Stimulated activated CD8-positive, alpha-beta memory T cell treated with anti-CD3 and anti-CD28 coated beads, Interleukin-12 subunit alpha, Interleukin-12 subunit beta, amount 100 ng/mL, for 1 hour (primary cell): ENCODE results near the gene KIF6.

ENCODE experiments used
- DNase-seq: peaks from one replicate; pipeline ENCODE4 v3.0.0-alpha.2; 2020; ENCODE audit warnings: low read depth

The KIF6 gene

GRCh38 chr6:39343396-39343870 is 381.8 kb downstream of the KIF6 start:
- DNase-seq = no peak

DNA sequence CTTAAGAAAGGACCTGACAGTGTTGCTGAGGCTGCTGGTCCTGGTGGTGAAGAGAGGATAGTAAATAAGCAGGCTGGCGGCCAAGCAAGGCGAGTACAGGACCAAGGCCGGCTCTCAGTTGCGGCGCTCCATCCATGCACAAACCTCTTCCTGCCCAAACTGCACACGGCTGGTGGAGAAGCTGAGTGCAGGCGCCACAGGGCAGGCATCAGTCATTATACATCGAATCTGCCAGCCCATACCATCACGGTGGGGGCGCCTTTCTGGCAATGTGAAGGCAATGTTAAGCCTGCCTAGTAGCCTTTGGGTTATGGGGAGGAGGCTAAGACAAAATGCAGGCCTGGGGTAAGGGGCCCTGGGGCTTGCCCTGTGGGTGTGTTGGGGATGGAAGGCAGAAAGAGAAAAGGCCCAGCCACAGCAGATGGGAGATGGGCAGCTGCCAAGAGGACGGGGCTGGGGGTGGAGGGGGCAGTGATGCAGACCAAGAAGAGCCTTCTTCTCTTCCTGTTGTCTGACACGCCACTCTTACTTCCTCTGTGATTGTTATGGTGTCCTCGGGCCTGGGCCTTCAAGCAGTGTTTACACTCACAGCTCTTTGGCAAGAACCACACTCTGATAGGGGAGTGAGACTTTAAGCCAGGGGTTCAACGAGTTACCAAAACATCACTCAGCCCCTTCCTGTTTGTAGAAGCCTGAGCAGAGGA is 382.4 kb downstream of the KIF6 start:
- no peak for DNase-seq

- no peak for DNase-seq
Measured at GRCh38 chr6:39341937-39342336, 383.3 kb downstream of the KIF6 start.

GRCh38 chr6:39341352-39341751 is 383.9 kb downstream of the KIF6 start:
- DNase-seq = no peak

GRCh38 chr6:39339868-39340550 is 385.2 kb downstream of the KIF6 start:
- DNase-seq = no peak

DNA sequence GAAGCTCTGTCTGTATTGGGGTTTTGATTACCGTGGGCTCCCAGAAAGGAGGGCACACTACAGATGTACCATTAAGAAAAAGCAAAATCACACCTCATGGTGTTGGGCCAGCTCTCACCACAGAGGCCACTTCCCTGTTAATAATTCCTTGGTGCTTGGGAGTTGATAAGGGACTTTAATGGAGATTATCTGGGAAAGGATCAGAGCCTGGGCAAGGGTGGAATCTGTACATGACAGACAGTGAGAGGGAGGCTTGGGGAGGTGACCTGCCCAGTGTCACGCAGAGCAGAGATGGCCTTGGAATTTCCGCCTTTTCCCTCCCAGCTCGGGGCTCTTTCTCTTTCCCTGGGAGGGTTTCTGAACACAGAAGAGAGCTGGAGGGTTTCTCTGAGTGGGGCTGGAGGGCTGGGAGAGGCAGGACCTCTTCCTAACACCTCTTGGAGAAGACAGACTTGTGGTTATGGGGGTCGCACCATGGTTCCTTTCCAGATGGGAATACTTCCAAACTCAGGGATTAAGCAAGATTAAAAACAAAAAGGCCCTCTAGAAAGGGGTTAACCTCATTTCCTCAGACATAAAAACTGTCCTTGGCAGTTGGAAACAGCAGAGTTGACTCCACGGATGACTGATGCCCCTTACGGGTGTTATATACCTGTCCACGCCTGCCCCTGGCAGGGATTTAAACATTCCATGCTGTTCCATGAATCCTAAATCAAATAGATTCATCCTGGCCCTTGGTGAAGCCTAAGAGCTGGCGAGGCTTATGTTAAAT is 385.9 kb downstream of the KIF6 start:
- DNase-seq = no peak

DNA sequence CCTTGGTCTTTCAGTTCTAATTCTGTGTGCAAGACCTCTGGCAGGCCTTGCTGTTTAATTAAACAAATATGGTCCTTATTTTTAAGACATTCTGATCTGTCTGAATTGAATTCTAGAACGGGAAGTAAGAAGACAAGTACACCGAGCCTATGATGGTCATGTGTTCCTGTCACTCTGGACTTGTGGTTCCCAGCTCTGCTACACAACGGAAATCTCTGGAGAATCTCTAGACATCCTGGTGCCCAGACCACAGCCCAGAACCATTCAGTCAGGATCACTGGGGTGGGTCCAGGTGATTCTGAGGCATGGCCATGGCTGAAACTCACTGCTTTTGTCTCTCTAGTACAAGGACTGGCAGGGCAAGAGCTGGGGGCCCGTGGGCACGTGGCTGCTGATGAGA is 386.8 kb downstream of the KIF6 start:
- no peak for DNase-seq

DNA sequence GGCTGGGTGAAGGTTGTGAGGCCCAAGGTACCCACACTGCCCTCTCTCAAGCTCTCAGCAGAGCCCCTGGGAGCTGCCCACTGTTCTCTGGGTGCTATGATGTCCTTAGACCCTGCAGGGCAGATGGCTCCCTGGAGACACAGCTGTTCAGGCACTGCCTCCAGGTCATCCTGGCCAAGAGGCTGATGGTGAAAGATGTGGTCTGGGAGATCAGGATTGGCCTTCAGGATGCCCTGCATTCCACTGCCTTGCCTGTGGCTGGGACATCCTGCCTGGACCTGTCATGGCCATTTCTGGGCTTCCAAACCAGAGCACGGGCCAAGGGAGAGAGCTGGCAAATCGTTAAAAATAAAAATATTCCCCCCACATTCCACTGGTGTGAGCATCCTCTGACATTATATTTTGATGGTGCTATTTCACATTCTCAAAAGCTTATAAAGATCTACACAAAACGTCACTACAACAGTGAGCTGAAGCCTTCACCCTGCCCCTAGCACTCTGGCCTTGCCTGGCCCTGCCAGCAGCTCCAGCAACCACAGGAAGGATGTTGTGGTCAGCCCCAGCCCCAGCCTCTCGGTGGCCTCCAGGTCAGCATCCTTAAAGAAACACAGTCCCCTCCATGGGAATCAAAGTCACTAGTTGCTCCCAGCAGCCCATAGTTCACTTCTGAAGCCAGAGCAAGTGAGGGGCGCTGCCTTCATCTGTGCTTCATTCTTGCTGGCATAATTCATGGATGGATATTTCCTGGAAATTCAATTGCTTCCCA is 389.2 kb downstream of the KIF6 start:
- no peak for DNase-seq

DNA sequence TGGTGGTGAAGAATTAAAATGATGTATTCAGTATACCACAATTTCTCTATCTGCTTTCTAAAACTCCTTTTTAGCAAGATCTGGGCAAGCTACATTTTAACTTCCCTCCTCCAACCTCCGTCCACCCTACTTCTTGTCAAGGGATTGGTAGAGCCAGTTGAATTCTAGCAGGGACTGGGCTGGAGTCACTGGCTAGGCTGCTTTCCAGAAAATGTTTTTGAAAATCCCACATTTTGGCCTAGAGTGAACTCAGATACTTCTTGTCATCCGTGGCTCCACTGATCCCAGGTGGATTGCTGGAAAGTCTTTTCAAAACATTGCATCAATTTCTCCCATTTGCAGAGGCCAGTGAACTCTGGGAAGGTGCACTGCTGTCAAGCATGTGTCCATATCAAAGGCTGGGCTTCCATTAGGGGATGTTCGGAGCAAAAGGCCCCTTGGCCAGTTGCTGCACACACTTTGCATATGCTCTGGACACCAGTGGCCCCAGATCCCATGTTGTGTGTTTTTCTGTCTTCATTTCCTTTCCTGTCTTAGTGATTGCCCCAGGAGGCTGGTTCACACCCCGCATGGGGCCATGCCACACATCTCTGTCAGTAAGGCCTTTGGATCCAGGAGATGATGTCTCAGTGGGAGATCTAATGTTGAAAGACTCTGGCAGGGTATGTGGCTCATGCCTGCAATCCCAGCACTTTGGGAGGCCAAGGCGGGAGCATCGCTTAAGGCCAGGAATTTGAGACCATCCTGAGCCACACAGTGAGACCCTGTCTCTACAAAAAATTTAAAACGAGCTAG is 391.4 kb downstream of the KIF6 start:
- no peak for DNase-seq

- no peak for DNase-seq
Measured at GRCh38 chr6:39330476-39330875, 394.7 kb downstream of the KIF6 start.

- DNase-seq = no peak
Measured at GRCh38 chr6:39330057-39330456, 395.2 kb downstream of the KIF6 start.

- DNase-seq = no peak
Measured at GRCh38 chr6:39328066-39328465, 397.1 kb downstream of the KIF6 start.

GRCh38 chr6:39327507-39327906 is 397.7 kb downstream of the KIF6 start:
- no peak for DNase-seq

GRCh38 chr6:39322306-39322850 is 402.8 kb downstream of the KIF6 start, which contains the start of gene KCNK16:
Gene KCNK16 (minus strand): TSS chr6:39322702. CDS start chr6:39322540, 162 bp downstream.
- DNase-seq = no peak

DNA sequence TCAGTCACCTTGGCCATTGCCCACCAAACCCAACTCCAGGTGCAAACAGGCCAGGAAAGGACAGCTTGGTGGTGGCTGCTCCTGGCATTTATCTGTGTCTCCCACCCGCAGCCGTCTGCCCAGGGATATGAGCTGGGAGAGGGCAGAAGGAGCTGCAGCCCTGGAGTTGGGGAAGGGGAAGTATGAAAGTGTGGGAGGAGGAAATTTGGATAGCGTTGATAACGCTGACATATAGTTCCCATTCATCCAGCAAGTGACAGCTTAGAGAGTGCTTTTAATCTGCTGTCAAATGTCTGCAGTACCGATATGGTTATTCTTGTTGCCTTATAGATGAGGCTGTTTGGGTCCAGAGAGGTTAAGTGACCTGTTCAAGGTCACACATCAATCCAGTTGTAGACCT is 403.4 kb downstream of the KIF6 start:
- no peak for DNase-seq

DNA sequence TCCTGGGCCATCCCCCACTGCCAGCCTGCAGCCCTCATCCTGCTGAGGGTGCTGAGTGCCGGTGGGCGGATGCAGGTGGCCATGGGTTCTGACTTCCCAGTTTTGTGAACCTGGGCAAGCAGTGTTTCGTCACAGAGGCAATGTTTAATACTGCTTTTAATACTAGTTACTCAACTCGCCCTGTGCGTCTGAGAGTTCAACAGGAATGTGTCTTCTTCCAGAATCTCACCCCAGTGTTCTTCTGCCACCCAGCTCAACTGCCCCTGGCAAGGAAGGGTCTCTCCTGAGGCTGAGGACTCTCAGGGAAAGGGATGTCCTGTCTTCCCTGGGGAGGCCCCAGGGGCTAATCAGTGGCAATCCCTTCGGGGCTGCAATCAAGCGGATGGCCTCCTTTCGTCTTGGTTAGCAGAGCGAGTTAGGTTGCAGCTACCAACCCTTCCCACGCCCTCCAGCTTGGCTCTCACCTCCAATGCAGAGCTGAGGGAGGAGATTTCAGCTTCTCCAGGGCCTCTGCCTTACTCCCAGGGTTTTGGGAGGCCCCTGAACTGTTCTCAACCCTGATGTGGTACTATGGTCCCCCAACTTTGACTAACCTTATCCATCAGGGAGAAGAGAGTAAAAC is 404.7 kb downstream of the KIF6 start:
- no peak for DNase-seq

DNA sequence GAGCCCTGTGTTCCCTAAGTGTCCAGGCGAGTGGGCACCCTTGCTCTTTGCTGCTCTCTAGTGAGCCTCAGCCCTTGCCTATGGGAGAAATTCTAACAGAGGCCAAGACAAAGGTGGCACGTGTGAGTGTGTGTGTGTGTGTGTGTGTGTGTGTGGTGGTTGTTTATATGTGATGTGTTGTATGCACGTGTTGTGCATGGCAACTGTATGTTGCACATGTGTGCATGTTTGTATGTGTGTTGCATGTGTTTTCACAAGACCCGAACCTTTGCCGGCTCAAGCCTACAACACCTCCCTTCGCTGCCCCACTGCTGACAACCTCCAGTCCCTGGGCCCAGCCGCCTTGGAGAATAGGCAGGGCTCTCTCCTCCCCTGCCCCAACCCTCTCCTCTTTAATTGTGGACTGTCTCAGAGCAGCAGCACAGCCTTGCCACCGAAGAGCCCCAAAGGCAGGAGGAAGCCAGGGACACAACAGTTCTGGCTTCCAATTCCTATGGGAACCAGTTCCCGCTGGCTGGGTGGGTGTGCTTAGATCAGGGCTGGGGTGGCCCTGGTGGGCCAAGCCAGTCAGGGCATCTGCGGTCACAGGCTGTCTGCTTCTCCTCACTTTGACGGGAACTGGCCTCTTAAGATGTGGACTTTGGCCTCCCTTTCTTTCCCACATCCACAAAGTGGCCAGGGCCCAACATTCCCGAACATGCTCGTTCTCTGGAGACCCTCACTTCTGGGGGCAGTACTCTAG is 405.4 kb downstream of the KIF6 start:
- DNase-seq = no peak

GRCh38 chr6:39317256-39317655 is 408.0 kb downstream of the KIF6 start:
- no peak for DNase-seq

DNA sequence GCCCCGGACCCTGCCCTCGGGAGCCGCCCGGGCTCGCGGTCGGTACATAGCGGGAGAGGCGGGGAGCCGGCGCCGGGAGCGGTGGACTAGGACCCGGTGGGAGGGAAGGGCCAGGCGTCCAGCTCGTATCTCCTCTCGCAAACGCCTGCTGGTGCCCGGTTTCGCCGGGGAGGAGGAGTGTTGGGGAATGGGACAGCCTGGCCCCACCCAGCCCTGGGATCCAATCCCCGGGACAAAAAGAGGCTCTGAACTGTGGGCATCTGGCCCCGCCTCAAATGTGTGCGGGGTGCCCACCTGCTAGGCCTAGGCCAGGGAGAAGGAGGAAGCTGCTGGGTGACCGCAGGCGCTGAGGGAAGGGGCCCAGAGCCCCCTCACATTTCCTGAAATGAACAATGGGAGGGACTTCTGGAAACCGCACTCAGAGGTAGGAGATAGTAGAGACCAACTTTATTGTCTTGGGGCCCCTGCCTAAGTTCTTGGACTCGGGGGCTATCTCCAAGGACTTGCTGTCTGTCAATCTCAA is 410.9 kb downstream of the KIF6 start, which contains the start of gene KCNK17:
Gene KCNK17, minus strand, starts transcription at position 147 of the 523 bp plus-strand sequence. Its CDS starts 99 bp downstream, at position 48.
- no peak for DNase-seq
